ENCODE results near the gene TKTL1.
A peak's percentile ranks its signal among the peaks of the same experiment; 100 is the strongest.

The TKTL1 gene

DNA sequence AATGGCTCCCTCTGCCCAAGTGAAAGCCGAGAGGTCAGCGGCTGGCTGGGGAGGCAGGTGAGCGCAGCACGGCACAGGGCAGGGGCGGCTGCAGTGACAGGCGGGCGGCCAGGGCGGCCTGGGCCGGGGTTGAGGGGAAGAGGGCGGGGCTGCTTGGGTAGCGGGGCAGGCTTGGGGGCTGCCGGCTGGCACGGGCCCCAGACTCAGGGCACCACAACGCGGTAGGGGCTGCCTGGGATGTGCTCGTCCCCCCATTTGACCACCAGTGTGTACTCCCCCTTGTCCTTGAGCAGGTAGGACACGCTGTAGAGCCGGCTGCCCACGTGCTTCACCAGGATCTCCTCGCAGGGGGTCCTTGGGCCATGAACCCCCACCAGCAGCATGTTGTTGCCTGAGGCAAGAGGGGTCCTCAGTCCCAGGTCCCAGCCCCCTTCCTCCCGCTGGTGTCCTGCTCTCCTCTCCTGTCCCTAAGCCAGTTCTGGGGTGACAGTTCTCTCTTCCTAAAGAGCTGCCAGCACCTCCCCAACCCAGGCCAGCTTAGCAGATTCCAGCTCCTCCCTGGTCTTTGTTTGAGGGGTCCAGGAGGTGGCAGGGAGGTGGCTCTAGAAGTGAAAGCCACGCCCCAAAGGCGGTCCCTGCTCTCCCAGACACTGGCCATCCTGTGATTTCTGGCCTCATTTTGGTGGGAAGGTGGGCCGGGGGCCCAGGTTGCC, 53.2 kb downstream of the TKTL1 start:
- no peaks in the 10 kb centered on the region for H3K27me3 Mint-ChIP-seq (ENCODE audit: low read depth)
- H3K9me3 Mint-ChIP-seq = no peaks in the 10 kb centered on the region
- H3K36me3 Mint-ChIP-seq (ENCODE audit: low read depth) = peaks cover 17% of the 10 kb centered on the region
- peaks cover 11% of the 10 kb centered on the region for H3K4me1 Mint-ChIP-seq (ENCODE audit: low read depth)
- no peak overlapping the region for H3K27ac Mint-ChIP-seq
- no peak overlapping the region for H3K4me3 Mint-ChIP-seq

DNA sequence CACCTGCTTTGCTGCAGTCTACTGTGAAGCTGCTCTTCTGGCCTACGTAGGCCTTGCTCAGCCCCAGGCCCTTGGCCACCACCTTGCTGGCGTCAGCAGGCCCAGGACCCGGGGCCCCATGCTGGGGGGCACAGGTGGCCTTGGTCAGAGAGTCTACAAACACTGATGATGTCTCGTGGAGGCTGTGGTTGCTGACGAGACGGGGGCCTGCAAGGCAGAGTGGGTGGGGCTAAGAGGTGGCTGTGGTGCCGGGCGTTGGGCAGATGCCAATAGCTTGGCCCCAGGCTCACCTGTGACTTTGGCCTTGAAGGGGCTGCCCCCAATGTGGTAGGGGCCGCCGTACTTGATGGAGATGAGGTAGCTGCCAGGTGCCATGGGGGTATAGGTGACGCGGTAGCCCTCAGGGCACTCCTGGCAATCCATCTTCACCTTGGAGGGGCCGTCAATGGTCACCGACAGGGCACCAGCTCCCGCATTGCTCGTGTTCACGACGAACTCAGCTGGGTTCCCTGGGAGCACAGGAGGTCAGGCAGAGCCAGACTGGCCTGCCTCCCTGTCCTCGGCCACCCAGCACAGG, 53.9 kb downstream of the TKTL1 start:
- no peak overlapping the region for H3K27ac Mint-ChIP-seq

DNA sequence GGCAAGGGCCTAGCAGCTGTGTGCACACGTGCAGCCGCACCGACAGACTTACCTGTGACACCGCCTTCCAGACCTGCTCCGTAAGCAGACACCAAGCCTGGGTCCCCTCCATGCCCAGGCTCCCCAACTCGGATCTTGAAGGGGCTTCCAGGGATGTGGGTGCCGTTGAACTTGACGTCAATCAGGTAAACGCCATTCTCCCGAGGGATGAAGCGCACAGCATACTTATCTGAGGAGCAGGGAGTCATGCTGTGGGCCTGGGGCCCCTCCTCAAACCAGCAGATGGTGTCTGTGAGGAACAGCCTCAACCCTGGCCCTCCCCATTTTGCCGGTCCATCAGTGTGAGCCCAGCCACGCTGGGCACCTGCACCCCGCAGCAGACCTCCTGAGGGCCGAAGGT, 54.4 kb downstream of the TKTL1 start:
- H3K4me1 Mint-ChIP-seq (ENCODE audit: low read depth) = peaks cover 11% of the 10 kb centered on the region
- no peaks in the 10 kb centered on the region for H3K27me3 Mint-ChIP-seq (ENCODE audit: low read depth)
- no peak overlapping the region for H3K4me3 Mint-ChIP-seq
- peaks cover 17% of the 10 kb centered on the region for H3K36me3 Mint-ChIP-seq (ENCODE audit: low read depth)
- no peaks in the 10 kb centered on the region for H3K9me3 Mint-ChIP-seq
- H3K27ac Mint-ChIP-seq = no peak overlapping the region

More for the DNA sequence above, 53.9 kb downstream of the TKTL1 start:
- Mint-ChIP-seq H3K4me1 (ENCODE audit: low read depth) (peaks cover 11% of the 10 kb centered on the region), H3K9me3 (no peaks in the 10 kb centered on the region), H3K36me3 (ENCODE audit: low read depth) (peaks cover 17% of the 10 kb centered on the region), H3K4me3 (no peak overlapping the region), H3K27me3 (ENCODE audit: low read depth) (no peaks in the 10 kb centered on the region)

DNA sequence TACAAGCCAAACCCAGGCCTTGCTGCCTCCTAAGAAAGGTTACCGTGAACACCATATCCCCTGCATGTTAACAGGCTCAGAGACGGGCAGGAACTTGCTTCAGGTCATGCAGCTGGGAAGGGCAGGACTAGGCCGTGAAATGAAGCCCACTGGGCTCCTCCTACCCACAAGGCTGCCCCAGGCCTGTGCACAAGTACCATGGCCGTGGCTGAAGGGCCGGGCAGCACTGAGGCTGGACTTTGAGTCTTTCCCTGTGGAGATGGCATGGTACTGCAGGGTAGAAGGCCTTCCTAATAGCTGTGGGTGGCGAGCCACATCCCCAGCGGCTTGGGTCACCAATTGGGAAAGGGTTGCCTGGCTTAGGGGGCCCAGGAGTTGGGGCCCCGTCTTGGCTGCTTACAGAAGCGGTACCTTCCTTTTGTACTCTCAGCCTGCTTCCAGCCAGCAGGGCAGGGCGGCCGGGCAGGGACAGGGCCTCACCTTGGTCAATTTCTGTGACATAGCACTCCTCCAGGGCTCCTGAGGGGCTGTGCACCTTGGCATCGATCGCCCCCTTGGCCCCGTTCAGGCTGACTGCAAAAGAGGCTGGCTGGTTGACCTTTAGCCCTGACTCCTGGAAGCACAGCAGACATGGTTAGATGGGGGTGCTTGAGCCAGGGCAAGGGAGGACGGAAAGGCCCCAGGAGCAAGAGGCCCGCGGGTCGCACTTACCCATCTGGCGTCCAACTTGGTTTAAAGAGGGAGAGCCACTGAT, 55.0 kb downstream of the TKTL1 start:
- Mint-ChIP-seq H3K27me3 (ENCODE audit: low read depth) (no peaks in the 10 kb centered on the region), H3K36me3 (ENCODE audit: low read depth) (peaks cover 17% of the 10 kb centered on the region), H3K9me3 (no peaks in the 10 kb centered on the region), H3K4me3 (no peak overlapping the region), H3K27ac (no peak overlapping the region), H3K4me1 (ENCODE audit: low read depth) (peaks cover 11% of the 10 kb centered on the region)

DNA sequence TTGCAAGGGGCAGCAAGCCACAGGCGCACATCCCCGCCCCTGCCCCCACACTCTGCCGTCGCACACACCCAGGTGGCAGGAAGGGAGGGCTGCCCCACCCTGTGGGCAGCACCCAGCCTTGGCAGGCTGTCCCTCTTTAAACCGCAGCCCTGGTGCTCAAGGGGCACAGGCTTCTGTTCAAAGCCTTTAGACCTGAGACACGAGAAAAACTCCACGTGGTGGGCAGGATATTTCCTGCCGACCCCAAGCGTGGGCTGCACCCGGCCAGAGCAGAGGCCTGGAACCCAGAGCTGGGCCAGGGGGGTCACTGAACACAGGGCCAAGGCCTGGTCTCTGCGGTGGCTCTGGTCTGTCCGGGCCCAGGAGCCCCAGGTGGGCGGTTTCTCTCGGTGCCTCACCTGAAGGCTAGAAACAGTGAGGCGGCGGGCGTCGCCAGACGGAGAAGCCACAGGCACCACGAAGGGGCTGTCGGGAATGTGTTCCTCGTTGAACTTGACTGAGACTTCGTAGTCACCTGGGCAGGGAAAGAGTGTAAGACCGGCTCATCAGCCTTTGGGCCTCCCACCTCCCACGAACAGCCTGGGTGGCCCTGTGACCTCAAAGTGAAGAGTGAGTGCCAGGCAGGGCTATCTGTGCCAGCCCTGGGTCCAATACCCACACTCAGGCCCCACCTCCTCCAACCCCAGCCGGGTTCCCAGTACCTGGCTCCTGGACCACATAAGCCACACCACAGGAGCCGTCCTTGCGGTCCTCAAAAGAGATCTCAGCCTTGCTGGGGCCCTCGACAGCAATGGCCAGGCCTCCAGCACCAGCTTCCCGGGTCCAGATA, 55.8 kb downstream of the TKTL1 start:
- no peaks in the 10 kb centered on the region for H3K9me3 Mint-ChIP-seq
- peaks cover 11% of the 10 kb centered on the region for H3K4me1 Mint-ChIP-seq (ENCODE audit: low read depth)
- peak overlapping the region; percentile 57 for H3K27ac Mint-ChIP-seq
- peaks cover 17% of the 10 kb centered on the region for H3K36me3 Mint-ChIP-seq (ENCODE audit: low read depth)
- no peaks in the 10 kb centered on the region for H3K27me3 Mint-ChIP-seq (ENCODE audit: low read depth)
- no peak overlapping the region for H3K4me3 Mint-ChIP-seq

DNA sequence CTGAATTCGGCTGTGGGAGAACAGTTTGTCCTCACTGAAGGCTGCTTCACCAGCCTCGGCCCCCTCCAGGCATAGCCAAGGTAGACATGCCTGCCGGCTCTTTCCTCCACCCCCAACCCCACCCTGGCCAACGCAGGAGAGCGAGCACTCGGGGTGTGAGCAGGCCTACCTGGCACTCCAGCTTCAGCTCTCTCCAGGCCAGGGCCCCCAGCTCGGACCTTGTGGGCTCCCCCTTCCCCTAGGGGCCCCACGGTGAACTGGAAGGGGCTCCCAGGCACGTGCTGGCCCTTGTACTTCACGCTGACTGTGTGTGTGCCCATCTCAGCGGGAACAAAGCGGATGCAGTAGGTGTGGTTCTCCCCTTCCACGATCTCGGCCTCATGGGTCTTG, 56.4 kb downstream of the TKTL1 start:
- no peak overlapping the region for H3K27ac Mint-ChIP-seq
- peaks cover 17% of the 10 kb centered on the region for H3K36me3 Mint-ChIP-seq (ENCODE audit: low read depth)

DNA sequence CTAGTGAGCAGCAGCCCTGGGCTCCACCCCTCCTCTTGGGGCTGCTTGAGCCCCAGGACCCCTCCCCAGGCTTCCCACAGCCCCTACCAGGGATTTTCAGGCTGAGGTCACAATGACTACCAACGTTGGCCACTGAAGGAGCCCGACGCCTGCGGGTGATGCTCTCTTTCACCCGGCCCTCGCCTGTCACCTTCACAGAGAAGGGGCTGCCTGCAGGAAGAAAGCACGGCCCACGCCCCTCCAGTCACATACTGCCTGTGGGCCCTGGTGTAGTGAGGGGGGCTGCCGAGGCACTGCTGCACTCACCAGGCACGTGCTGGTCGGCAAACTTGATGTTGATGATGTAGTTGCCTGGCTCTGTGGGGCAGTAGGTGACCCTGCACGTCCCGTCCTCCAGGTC, 56.9 kb downstream of the TKTL1 start:
- Mint-ChIP-seq H3K27ac (no peak overlapping the region), H3K4me1 (ENCODE audit: low read depth) (peaks cover 6% of the 10 kb centered on the region), H3K9me3 (no peaks in the 10 kb centered on the region), H3K4me3 (no peak overlapping the region), H3K27me3 (ENCODE audit: low read depth) (no peaks in the 10 kb centered on the region), H3K36me3 (ENCODE audit: low read depth) (peaks cover 13% of the 10 kb centered on the region)

More for the DNA sequence above, 56.4 kb downstream of the TKTL1 start:
- Mint-ChIP-seq H3K27me3 (ENCODE audit: low read depth) (no peaks in the 10 kb centered on the region), H3K4me3 (no peak overlapping the region), H3K4me1 (ENCODE audit: low read depth) (peaks cover 11% of the 10 kb centered on the region), H3K9me3 (no peaks in the 10 kb centered on the region)

DNA sequence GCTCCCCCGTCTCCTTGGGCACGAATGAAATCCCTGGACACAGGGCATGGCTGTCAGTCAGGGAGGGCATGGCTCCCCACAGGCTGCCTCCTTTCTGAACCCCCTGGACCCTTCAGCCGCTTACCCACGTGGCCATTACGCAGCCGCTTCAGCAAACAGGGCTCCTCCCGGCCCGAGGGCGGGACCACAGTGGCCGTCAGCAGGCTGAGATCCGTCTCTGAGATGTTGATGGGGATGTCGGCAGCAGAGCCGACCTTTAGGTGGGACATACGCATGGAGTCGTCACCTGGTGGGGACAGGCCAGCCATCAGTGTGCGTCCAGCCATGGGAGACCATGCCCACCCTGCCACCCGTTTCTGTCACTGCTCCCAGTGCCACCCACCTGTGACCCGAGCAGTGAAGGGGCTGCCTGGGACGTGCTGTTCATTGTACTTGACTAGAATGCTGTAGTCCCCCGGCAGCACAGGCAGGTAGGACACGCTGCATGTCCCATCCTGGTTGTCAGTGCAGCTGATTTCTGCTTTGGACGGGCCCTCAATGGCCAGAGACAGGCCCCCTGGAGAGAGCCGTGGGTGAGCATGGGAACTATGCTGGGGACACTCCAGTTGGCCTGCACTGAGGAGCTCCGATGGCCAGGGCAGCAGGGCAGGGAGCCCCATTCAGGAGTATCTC, 57.7 kb downstream of the TKTL1 start:
- Mint-ChIP-seq H3K36me3 (ENCODE audit: low read depth) (peaks cover 9% of the 10 kb centered on the region), H3K4me1 (ENCODE audit: low read depth) (peaks cover 3% of the 10 kb centered on the region), H3K4me3 (no peak overlapping the region), H3K27me3 (ENCODE audit: low read depth) (no peaks in the 10 kb centered on the region), H3K9me3 (no peaks in the 10 kb centered on the region), H3K27ac (no peak overlapping the region)

DNA sequence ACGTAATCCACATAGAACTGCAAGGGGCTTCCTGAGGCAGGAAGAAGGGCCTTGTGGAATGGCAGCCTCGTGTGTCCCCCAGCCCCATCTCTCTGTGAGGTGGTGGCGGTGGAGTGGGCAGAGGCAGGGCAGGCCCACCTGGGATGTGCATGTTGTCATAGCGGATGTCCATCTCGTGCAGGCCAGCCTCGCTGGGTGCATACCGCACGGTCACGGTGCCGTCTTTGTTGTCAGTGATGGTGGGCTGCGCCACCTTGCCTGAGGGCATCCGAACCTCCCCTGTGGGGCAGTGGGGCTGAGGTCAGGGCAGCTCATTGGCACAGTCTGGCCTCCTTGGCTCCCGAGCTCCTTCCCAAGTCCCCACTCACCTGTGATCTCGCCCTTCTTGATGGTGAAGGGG, 58.4 kb downstream of the TKTL1 start:
- no peak overlapping the region for H3K4me3 Mint-ChIP-seq
- H3K9me3 Mint-ChIP-seq = no peaks in the 10 kb centered on the region
- H3K36me3 Mint-ChIP-seq (ENCODE audit: low read depth) = peaks cover 12% of the 10 kb centered on the region
- no peaks in the 10 kb centered on the region for H3K27me3 Mint-ChIP-seq (ENCODE audit: low read depth)
- H3K4me1 Mint-ChIP-seq (ENCODE audit: low read depth) = peaks cover 4% of the 10 kb centered on the region
- H3K27ac Mint-ChIP-seq = no peak overlapping the region

DNA sequence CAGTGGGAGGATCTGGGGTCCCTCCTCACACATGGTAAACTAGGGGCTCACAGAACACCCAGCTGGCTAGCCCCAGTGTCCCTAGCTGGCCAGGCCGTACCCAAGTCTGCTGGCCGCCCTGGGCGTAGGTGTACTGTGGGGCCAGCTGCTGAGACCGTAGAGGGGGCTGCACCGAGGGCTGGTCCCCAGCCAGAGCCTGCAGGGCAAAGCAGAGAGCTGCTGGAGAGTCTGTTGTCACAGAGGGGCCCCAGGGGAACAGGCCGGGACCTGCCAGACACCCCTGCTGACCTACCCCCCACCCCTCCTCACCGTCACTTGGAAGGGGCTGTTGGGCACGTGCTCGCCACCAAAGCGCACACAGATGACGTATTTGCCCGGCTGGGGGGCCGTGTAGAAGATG, 58.9 kb downstream of the TKTL1 start:
- H3K9me3 Mint-ChIP-seq = no peaks in the 10 kb centered on the region
- peaks cover 4% of the 10 kb centered on the region for H3K4me1 Mint-ChIP-seq (ENCODE audit: low read depth)
- peaks cover 11% of the 10 kb centered on the region for H3K36me3 Mint-ChIP-seq (ENCODE audit: low read depth)
- H3K4me3 Mint-ChIP-seq = no peak overlapping the region
- H3K27me3 Mint-ChIP-seq (ENCODE audit: low read depth) = no peaks in the 10 kb centered on the region
- no peak overlapping the region for H3K27ac Mint-ChIP-seq

DNA sequence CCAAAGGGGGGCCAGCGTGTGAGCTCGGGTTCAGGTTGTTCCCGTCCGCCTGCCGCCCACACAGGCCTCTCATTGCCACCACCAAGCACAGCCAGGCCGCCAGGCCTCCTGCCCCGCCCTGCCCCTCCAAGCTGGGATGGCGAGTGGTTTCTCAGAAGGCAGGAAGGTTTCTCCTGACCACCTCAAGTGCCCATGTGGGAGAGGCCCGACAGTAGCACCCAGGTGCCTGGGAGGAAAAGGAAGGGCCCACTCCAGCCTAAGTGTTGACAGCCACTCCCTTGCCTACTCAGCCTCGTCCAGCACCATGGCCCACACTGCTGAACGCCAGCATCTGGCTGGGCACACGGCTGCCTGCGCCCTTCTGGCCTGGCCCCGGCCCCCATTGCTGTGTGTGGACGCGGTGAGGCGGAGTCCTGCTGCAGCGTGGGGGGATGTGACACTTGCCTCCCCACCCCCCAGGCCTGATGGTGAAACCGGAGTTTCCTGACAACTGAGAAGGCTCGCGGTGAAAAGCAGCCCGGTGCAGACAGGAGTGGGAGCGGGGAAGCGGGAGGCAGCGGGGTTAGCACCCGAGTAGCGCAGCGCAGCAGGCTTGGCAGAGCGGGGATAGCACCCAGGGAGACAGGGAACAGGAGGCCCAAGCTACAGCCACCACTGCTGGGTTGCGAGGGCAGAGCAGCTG, 59.6 kb downstream of the TKTL1 start:
- Mint-ChIP-seq H3K36me3 (ENCODE audit: low read depth) (peaks cover 13% of the 10 kb centered on the region), H3K27me3 (ENCODE audit: low read depth) (no peaks in the 10 kb centered on the region), H3K4me3 (no peak overlapping the region), H3K9me3 (no peaks in the 10 kb centered on the region), H3K4me1 (ENCODE audit: low read depth) (peaks cover 4% of the 10 kb centered on the region), H3K27ac (no peak overlapping the region)

DNA sequence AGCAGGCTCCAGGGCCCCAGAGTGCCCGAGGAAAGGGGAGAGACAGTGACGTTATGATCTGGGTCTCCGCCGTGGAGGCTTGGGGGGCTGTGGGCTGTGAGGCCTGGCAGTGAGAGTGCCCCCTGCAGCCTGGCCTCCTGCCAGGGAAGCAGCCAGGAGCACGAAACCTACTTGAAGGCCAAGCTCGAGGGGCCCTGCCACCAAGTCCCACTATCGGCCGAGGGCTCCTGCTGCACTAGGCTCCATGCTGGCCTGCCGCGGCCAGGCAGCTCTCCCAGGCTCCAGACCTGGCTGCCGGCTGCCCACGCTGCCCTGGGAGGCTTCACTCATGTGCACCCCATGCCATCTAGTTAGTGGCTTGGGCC, 60.2 kb downstream of the TKTL1 start:
- no peaks in the 10 kb centered on the region for H3K27me3 Mint-ChIP-seq (ENCODE audit: low read depth)
- H3K36me3 Mint-ChIP-seq (ENCODE audit: low read depth) = peaks cover 11% of the 10 kb centered on the region
- H3K4me3 Mint-ChIP-seq = no peak overlapping the region
- no peaks in the 10 kb centered on the region for H3K9me3 Mint-ChIP-seq
- H3K4me1 Mint-ChIP-seq (ENCODE audit: low read depth) = peaks cover 4% of the 10 kb centered on the region
- no peak overlapping the region for H3K27ac Mint-ChIP-seq

DNA sequence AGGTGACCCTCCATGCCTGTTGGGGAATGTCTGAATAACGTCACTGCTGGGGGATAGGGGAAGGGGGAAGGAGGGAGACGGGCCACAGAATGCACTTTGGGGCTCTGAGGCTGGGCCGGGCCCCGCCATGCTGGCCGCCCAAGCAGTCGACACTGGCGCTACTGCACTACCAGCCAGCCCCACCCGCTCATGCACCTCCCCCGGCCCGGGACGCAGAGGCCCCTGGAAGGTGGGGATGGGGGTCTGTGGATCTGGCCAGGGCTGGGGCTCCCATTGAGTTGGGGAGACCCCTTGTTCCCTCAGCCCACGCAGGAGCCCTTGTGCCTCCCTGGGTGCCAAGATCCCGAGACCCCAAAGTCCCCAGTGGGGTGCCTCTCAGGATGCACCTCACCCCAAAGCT, 61.0 kb downstream of the TKTL1 start:
- Mint-ChIP-seq H3K4me1 (ENCODE audit: low read depth) (peaks cover 4% of the 10 kb centered on the region), H3K9me3 (no peaks in the 10 kb centered on the region), H3K4me3 (no peak overlapping the region), H3K27ac (no peak overlapping the region), H3K36me3 (ENCODE audit: low read depth) (peaks cover 10% of the 10 kb centered on the region), H3K27me3 (ENCODE audit: low read depth) (no peaks in the 10 kb centered on the region)

DNA sequence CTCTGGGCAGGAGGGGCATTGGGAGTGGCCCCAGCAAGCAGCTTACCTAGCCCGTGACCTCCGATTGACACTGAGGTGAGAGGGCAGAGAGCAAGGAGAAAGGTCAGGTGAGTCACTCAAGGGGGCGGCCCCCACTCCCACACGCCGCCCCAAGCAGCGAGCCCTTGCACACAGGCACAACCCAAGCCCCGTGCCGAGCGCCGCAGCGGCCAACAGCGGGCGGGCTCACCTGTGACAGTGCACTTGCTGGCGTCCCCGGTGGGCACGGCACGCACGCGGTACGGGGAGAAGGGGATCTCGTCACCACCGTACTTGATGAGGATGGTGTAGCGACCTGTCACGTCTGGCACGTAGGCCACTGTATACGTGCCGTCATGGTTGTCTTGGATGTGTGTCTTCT, 61.6 kb downstream of the TKTL1 start:
- H3K27ac Mint-ChIP-seq = no peak overlapping the region
- no peak overlapping the region for H3K4me3 Mint-ChIP-seq
- no peaks in the 10 kb centered on the region for H3K27me3 Mint-ChIP-seq (ENCODE audit: low read depth)
- no peaks in the 10 kb centered on the region for H3K9me3 Mint-ChIP-seq
- H3K36me3 Mint-ChIP-seq (ENCODE audit: low read depth) = peaks cover 8% of the 10 kb centered on the region
- peaks cover 2% of the 10 kb centered on the region for H3K4me1 Mint-ChIP-seq (ENCODE audit: low read depth)

All from T-helper 1 cell treated with Interleukin-12 subunit alpha and Interleukin-12 subunit beta and Interleukin-4 antibody, amounts not matched to agents 30 μg/mL and 1 μg/mL, for 36 hours (primary cell).